IPS-18c (cell line): ENCODE results near the gene KIF23.

Experiments
- H3K4me3 ChIP-seq: 2 replicates; pipeline ENCODE4 v1.7.0; 2013; ENCODE audit warnings: low read depth, mild to moderate bottlenecking, low read length, moderate library complexity; ENCODE audit not compliant: insufficient read depth
- H3K9me3 ChIP-seq: one replicate; pipeline ENCODE4 v1.6.1; 2013; ENCODE audit warnings: mild to moderate bottlenecking, low read length, moderate library complexity; ENCODE audit not compliant: control insufficient read depth, insufficient read depth

The KIF23 gene

GRCh38 chr15:69469467-69470201, 55.5 kb downstream of the KIF23 start:
- no peaks in the 10 kb centered on the region for H3K9me3 ChIP-seq

GRCh38 chr15:69472046-69472445, 57.9 kb downstream of the KIF23 start:
- no peaks in the 10 kb centered on the region for H3K9me3 ChIP-seq

More at GRCh38 chr15:69469467-69470201, 55.5 kb downstream of the KIF23 start:
- no peak overlapping the region for H3K4me3 ChIP-seq

DNA sequence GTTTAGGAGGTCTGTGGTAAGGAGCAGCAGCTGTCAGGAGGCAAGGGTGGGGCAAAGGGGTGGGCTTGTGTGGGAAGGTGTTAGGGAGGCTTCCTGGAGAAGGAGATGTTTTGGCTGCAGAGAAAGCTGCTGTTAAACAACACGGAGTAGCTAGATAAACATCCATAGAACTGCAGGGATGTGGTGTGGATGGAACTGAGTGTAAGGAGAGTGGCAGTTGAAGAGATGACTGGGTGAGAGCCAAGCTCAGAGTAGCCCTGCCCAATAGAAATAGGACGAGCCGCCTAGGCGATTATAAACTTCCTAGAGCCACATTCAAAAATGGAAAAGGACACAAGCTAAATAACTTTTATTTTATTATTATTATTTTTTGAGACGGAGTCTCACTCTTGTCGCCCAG, 58.4 kb downstream of the KIF23 start:
- Histone ChIP-seq H3K4me3 (no peak overlapping the region), H3K9me3 (no peaks in the 10 kb centered on the region)

More at GRCh38 chr15:69472046-69472445, 57.9 kb downstream of the KIF23 start:
- H3K4me3 ChIP-seq = no peak overlapping the region

DNA sequence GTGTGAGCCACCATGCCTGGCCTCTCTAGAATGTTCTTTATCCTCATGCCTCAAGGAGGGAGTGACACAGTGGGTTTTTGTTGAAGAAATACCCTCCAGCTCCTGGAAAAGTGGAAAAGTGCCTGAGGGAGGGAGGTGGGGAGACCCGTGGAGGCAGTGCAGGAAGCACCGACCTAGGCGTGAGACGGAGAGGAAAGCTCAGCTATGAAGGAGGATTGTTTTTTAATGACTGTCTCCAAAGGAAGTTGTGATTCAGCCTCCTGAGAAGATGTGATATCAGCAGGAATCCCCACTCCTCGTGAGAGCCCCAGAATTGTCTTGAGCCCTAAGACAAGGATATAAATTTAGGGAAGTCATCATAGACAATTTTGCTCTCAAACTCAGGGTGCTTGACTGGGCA, 60.1 kb downstream of the KIF23 start:
- Histone ChIP-seq H3K4me3 (no peak overlapping the region), H3K9me3 (no peaks in the 10 kb centered on the region)

DNA sequence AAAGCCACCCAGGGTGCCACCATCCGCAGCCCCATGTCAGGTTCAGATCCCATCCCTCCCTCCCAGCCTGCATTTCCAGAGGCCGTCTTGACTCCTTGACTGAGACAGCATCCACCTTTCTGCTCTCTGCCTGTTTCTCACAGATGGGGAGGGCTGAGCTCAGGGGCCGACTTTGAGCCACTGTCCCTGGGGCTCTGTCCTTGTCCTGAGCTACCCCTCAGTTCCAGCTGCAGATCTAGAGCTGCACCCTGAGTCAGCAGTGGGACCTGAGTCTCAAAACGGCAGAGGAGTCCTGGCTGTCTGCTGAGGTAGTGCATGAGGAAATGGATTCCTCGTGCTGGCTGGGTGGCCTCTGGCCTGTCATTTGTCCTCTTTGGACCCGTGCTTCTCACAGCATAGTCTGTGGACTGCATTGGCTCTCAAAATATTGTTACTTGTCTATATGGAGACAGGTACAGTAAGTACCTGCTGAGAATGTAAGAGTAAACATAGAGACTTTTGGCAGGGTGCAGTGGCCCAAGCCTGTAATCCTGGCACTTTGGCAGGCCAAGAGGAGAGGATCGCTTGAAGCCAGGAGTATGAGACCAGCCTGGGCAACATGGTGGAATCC, 60.8 kb downstream of the KIF23 start:
- no peaks in the 10 kb centered on the region for H3K9me3 ChIP-seq
- no peak overlapping the region for H3K4me3 ChIP-seq

- no peaks in the 10 kb centered on the region for H3K9me3 ChIP-seq
- no peak overlapping the region for H3K4me3 ChIP-seq
These were observed 61.7 kb downstream of the KIF23 start for GRCh38 chr15:69475769-69476358.

GRCh38 chr15:69476704-69477473, 62.7 kb downstream of the KIF23 start:
- Histone ChIP-seq H3K4me3 (no peak overlapping the region), H3K9me3 (no peaks in the 10 kb centered on the region)

DNA sequence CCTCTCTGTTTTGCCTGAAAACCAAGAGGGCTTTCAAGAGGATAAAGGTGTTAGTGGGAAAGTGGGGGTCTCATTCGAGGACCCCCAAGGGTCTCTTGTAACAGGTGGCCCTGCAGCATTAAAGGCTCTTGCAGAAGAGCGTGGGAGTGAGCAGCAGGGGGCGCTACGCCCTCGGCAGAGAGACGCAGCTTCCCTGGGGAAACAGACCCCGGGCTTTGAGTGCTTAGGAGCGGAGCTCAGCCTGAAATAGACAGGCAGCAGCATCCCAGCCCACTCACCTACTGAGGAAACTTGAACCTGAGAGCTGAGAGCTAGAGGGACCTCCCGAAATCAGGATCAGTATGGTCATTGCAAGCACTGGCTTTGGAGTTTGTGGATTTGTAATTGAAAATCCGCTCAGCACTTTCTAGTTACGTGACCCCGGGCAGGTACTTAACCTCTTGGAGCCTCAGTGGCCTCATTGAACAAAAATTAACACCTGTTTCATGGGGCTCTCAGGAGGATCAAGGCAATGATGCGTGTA, 64.2 kb downstream of the KIF23 start:
- no peak overlapping the region for H3K4me3 ChIP-seq
- H3K9me3 ChIP-seq = no peaks in the 10 kb centered on the region

GRCh38 chr15:69479081-69479480, 64.9 kb downstream of the KIF23 start:
- no peaks in the 10 kb centered on the region for H3K9me3 ChIP-seq
- no peak overlapping the region for H3K4me3 ChIP-seq

DNA sequence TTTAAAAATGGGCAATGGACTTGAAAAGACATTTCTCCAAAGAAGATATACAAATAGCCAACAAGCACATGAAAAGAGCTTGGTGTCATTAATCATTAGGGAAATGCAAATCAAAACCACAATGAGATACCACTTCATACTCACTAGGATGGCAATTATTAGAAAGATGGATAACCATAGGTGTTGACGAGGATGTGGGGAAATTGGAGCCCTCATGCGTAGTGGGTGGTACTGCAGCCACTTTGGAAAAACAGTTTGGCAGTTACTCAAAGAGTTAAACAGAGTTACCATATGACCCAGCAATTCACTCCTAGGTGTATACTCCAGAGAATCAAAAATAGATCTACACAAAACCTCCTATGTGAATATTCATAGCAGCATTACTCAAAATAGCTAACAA, 65.8 kb downstream of the KIF23 start:
- H3K9me3 ChIP-seq = no peaks in the 10 kb centered on the region
- no peak overlapping the region for H3K4me3 ChIP-seq

GRCh38 chr15:69480932-69481331, 66.8 kb downstream of the KIF23 start:
- Histone ChIP-seq H3K4me3 (no peak overlapping the region), H3K9me3 (peaks cover 6% of the 10 kb centered on the region)

DNA sequence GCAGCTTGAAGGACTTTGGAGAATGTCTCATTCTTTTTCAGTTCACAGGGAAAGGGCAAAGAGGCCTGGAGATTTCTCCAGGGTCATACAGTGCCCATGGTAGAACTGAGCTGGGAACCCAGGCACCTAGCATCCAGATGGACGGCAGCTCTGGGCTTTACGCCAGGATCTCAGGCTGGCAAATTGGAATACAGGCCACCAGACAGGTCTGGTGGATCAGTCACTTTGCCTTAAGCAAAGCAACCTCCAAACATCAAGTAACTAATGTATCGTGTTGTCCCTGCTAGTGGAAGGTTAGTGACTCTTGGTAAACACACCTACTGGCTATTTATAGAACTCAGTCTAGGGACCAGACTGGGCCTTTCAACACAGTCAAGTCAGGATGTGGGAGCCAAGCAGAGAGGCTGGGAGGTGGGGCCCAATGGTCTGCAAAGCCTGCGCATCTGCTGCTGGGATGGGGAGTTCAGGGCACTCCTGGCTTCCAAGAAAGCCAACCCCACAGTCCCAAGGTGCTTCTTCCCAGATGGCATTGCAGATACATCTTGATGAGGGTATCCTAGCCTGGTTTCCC, 68.6 kb downstream of the KIF23 start:
- Histone ChIP-seq H3K4me3 (no peak overlapping the region), H3K9me3 (peaks cover 8% of the 10 kb centered on the region)

GRCh38 chr15:69484837-69485236, 70.7 kb downstream of the KIF23 start:
- Histone ChIP-seq H3K4me3 (no peak overlapping the region), H3K9me3 (peaks cover 8% of the 10 kb centered on the region)

GRCh38 chr15:69486481-69487110, 72.4 kb downstream of the KIF23 start:
- H3K9me3 ChIP-seq = peaks cover 10% of the 10 kb centered on the region
- no peak overlapping the region for H3K4me3 ChIP-seq

DNA sequence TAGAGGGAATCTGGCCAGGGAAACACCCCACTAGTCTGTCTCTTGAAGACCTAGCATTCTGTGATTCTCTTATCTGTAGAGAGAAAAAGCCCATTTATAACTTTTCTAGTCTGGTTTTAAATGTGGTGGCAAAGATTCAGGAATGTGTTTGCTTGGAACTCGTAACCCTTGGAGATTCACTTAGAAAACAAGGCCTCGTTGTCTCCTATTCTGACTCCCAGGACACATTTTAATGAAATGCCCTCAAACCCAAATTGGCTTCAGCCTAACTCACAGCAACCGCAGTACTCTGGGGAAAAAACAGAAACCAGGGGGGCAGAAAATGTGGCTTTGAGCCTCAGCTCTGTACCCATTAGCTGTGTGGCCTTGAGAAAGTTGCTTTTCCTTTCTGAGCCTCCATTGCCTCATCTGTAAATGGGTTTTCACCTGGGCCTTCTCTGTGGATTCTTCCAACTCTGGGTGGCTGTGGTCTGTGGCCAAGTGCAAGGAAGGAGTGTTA, 75.0 kb downstream of the KIF23 start:
- Histone ChIP-seq H3K4me3 (no peak overlapping the region), H3K9me3 (peaks cover 10% of the 10 kb centered on the region)

GRCh38 chr15:69490356-69491037, 76.3 kb downstream of the KIF23 start:
- Histone ChIP-seq H3K9me3 (peaks cover 8% of the 10 kb centered on the region), H3K4me3 (no peak overlapping the region)
